K562 (cell line): ENCODE data around the gene SOX14. TPM values are rescaled to one million over a fixed set of nuclear protein-coding genes. Genes with fewer than 3 reads are reported as not detected.
A peak's percentile ranks its signal among the peaks of the same experiment; 100 is the strongest.

ENCODE experiments used
- ATAC-seq: fragments of 200-7000 bp; cut with Tn5 transposase; 3 replicates; pipeline ENCODE4 v1.9.1; 2020; ENCODE audit warnings: moderate library complexity
- Bru-seq: library from RNA; stranded (reverse); fragments of 400-500 nt; gene quantifications from one replicate; lab custom pipeline; 2021; lab: Mats Ljungman, UMichigan
- BruChase-seq, 2 experiments: library from RNA; stranded (reverse); fragments of 400-500 nt; gene quantifications; one replicate each; lab custom pipeline; 2021; lab: Mats Ljungman, UMichigan
- BruUV-seq: library from RNA; stranded (reverse); fragments of 400-500 nt; replicated peaks from 2 replicates; lab custom pipeline; 2021; lab: Mats Ljungman, UMichigan
- CTCF ChIA-PET: fragments of 300-600 bp; formaldehyde crosslinking; extraction: SDS; loops from one replicate; lab custom pipeline; 2021; ENCODE audit warnings: low intra/inter-chr PET ratio; lab: Yijun Ruan, JAX
- POLR2A ChIA-PET: fragments of 300-600, 350-650 bp; sonication (Branson Sonifier 250); formaldehyde crosslinking; extraction: SDS; loops from one replicate; lab custom pipeline; 2021; ENCODE audit warnings: antibody characterized with exemption, inconsistent platforms; lab: Yijun Ruan, JAX
- DNase-seq, 4 experiments: peaks; one replicate each; pipeline versions ENCODE4 v3.0.0 to v3.0.0-alpha.2; 2011 to 2018; ENCODE audit warnings: low spot score in 3 of 4, mixed read lengths in 3 of 4; ENCODE audit errors: extremely low read depth in 1 of 4
- FAIRE-seq: peaks from 2 replicates; lab custom pipeline; 2011; peaks lifted over from hg19 to GRCh38; lab: Jason Lieb, UNC
- H2AFZ ChIP-seq: 2 replicates; pipeline ENCODE4 v1.6.0; 2011; ENCODE audit warnings: low read depth, low read length, control low read depth, inconsistent platforms
- H3K27ac ChIP-seq: fragments of 200-600 bp; 3 replicates; pipeline ENCODE4 v1.8.0; 2011; ENCODE audit warnings: low read depth, mild to moderate bottlenecking, control low read depth, inconsistent platforms, low read length, moderate library complexity, mixed read lengths; ENCODE audit errors: extremely low read depth
- H3K27me3 ChIP-seq, 2 experiments: fragments of 300-600 bp in 1 of 2; 2 replicates in 1 of 2; 3 replicates in 1 of 2; pipeline versions ENCODE4 v1.6.0 to v1.8.0; 2011; ENCODE audit warnings: inconsistent platforms in 2 of 2, low read length in 2 of 2, mild to moderate bottlenecking in 1 of 2, mixed read lengths in 1 of 2, moderate library complexity in 1 of 2; ENCODE audit not compliant: control insufficient read depth in 2 of 2, insufficient read depth in 2 of 2
- H3K36me3 ChIP-seq: fragments of 300-600 bp; 3 replicates; pipeline ENCODE4 v1.8.0; 2011; ENCODE audit warnings: mild to moderate bottlenecking, low read length, inconsistent platforms; ENCODE audit not compliant: control insufficient read depth, insufficient read depth
- H3K4me1 ChIP-seq, 2 experiments: fragments of 200-600 bp in 1 of 2; replicated peaks in 1 of 2; 2 replicates in 1 of 2; 3 replicates in 1 of 2; pipeline versions ENCODE4 v1.5.1 to v1.8.0; 2011; ENCODE audit warnings: inconsistent platforms in 2 of 2, low read length in 2 of 2, mild to moderate bottlenecking in 1 of 2, mixed read lengths in 1 of 2, moderate library complexity in 1 of 2; ENCODE audit not compliant: control insufficient read depth in 2 of 2, insufficient read depth in 2 of 2
- H3K4me2 ChIP-seq: 2 replicates; pipeline ENCODE4 v1.6.1; 2011; ENCODE audit warnings: low read length, control low read depth, inconsistent platforms, mixed read lengths; ENCODE audit not compliant: insufficient read depth
- H3K4me3 ChIP-seq: fragments of 200-600 bp; sonication (generic), shearing (Covaris generic); 2 replicates; pipeline ENCODE4 v1.5.1; 2016; ENCODE audit warnings: control low read depth, inconsistent platforms
- H3K79me2 ChIP-seq: fragments of 200-600 bp; 3 replicates; pipeline ENCODE4 v1.8.0; 2011; ENCODE audit warnings: low read length, inconsistent platforms; ENCODE audit not compliant: control insufficient read depth, insufficient read depth
- H3K9ac ChIP-seq, 2 experiments: 2 replicates each; pipeline versions ENCODE4 v1.6.0 to v1.6.1; 2011; ENCODE audit warnings: low read depth in 2 of 2, low read length in 2 of 2, control low read depth in 1 of 2, inconsistent platforms in 1 of 2, mild to moderate bottlenecking in 1 of 2, mixed read lengths in 1 of 2; ENCODE audit not compliant: insufficient read depth in 1 of 2
- H3K9me1 ChIP-seq: one replicate; pipeline ENCODE4 v1.6.0; 2011; ENCODE audit warnings: inconsistent platforms, mild to moderate bottlenecking, low read length, moderate library complexity; ENCODE audit not compliant: control insufficient read depth, insufficient read depth
- H3K9me3 ChIP-seq: replicated peaks from 2 replicates; pipeline ENCODE4 v1.5.1; 2011; ENCODE audit warnings: low read depth, low read length, inconsistent platforms; ENCODE audit not compliant: control insufficient read depth, insufficient read depth
- H4K20me1 ChIP-seq: replicated peaks from 2 replicates; pipeline ENCODE4 v1.6.1; 2011; ENCODE audit warnings: low read length, inconsistent platforms, mixed read lengths; ENCODE audit not compliant: control insufficient read depth, insufficient read depth
- HMG20A ChIP-seq: fragments of 450-650 bp; formaldehyde crosslinking; conservative IDR thresholded peaks from 2 replicates; pipeline ENCODE4 v1.4.0; 2020; ENCODE audit warnings: mild to moderate bottlenecking, mixed read lengths
- JUN ChIP-seq, 2 experiments: sonication (generic) in 1 of 2; formaldehyde crosslinking in 1 of 2; IDR thresholded peaks; 2 replicates each; pipeline versions ENCODE4 v1.6.1 to v1.8.0; 2012 to 2022; ENCODE audit warnings: borderline replicate concordance in 2 of 2, mild to moderate bottlenecking in 2 of 2, improper control_type of control experiment in 1 of 2, low read depth in 1 of 2, low read length in 1 of 2, missing genetic modification reagents in 1 of 2
- KHSRP ChIP-seq: fragments of 450-650 bp; IDR thresholded peaks from 2 replicates; pipeline ENCODE4 v1.6.1; 2017
- LEF1 ChIP-seq: fragments of 450-650 bp; IDR thresholded peaks from 2 replicates; pipeline ENCODE4 v1.6.1; 2016; ENCODE audit warnings: mild to moderate bottlenecking
- MTF1 ChIP-seq: fragments of 250-450 bp; sonication (Bioruptor Pico); IDR thresholded peaks from 2 replicates; pipeline ENCODE4 v1.9.0; 2021; ENCODE audit warnings: moderate library complexity, mild to moderate bottlenecking, inconsistent platforms, borderline replicate concordance
- NFRKB ChIP-seq: fragments of 450-650 bp; IDR thresholded peaks from 2 replicates; pipeline ENCODE4 v1.6.1; 2016; ENCODE audit warnings: low read depth
- SMARCE1 ChIP-seq: fragments of 450-650 bp; IDR thresholded peaks from 2 replicates; pipeline ENCODE4 v1.7.1; 2016; ENCODE audit warnings: mild to moderate bottlenecking
- SREBF2 ChIP-seq: sonication (generic); formaldehyde crosslinking; IDR thresholded peaks from 2 replicates; pipeline ENCODE4 v1.4.0; 2020; ENCODE audit warnings: mild to moderate bottlenecking, missing genetic modification reagents
- TCF7 ChIP-seq: sonication (generic); IDR thresholded peaks from 2 replicates; pipeline ENCODE4 v1.6.1; 2016; ENCODE audit warnings: antibody characterized with exemption, borderline replicate concordance
- ZNF224 ChIP-seq: sonication (generic); formaldehyde crosslinking; IDR thresholded peaks from 2 replicates; pipeline ENCODE4 v1.8.0; 2022; ENCODE audit warnings: mild to moderate bottlenecking, missing genetic modification reagents
- WGBS: fragments of 100-300 bp; shearing (Covaris generic); methylation state at CpG from one replicate; pipeline ENCODE4 v1.1.6; 2016; ENCODE audit warnings: low coverage, mixed read lengths; ENCODE audit not compliant: insufficient coverage; ENCODE audit errors: missing lambda C conversion rate; 5-methylcytosine and 5-hydroxymethylcytosine counted together
- in situ Hi-C: fragments of 300-500 bp; cut with MboI; formaldehyde crosslinking; loops from 4 replicates; pipeline ENCODE4 v1.15.0; 2018; ENCODE audit warnings: inconsistent platforms, mixed read lengths
- intact Hi-C: fragments of 100-400 bp; cut with micrococcal nuclease; formaldehyde crosslinking; loops from 2 replicates; pipeline ENCODE4 v1.14.2; 2022
- long read RNA-seq, 3 experiments: library from polyadenylated mRNA in 2 of 3; library from RNA in 1 of 3; unstranded in 2 of 3; stranded (forward) in 1 of 3; transcript quantifications; one replicate each; pipeline ENCODE4 v2.0.0, GENCODE V29; 2019 to 2022
- polyA minus RNA-seq, 3 experiments: library from RNA; depleted of rRNA, polyadenylated mRNA; stranded (reverse); fragments of >200 nt; gene quantifications; 2 replicates each; pipeline ENCODE4 v1.2.3, GENCODE V29; 2011
- polyA plus RNA-seq, 8 experiments: library from polyadenylated mRNA; depleted of rRNA in 4 of 8; stranded (reverse) in 5 of 8; unstranded in 3 of 8; fragments of >200 nt; fragmentation: Nextera tagmentation in 2 of 8; fragmentation: Illumina TruSeq in 1 of 8; extraction: Ambion mirVana in 2 of 8; extraction: Trizol in 1 of 8; gene quantifications; 2 replicates each; pipeline versions ENCODE4 v1.2.1 to v1.2.3, GENCODE V29; 2011 to 2014; ENCODE audit warnings: inconsistent platforms in 1 of 8, missing spikeins in 1 of 8
- total RNA-seq, 7 experiments: library from RNA; depleted of rRNA in 6 of 7; stranded (reverse); fragments of >200 nt in 6 of 7; fragmentation: Illumina TruSeq in 2 of 7; extraction: Trizol in 2 of 7; gene quantifications; 2 replicates each; pipeline versions ENCODE4 v1.2.1 to v1.2.3, GENCODE V29; 2011 to 2021; ENCODE audit warnings: low replicate concordance in 1 of 7
- TF ChIP-seq, protein P1 (sequence below): fragments of 250-450 bp; sonication (Bioruptor Pico); IDR thresholded peaks from 2 replicates; pipeline ENCODE4 v1.8.0; 2022; ENCODE audit warnings: inconsistent platforms, mild to moderate bottlenecking, moderate library complexity, borderline replicate concordance
- TF ChIP-seq, protein P2 (sequence below): fragments of 450-650 bp; formaldehyde crosslinking; IDR thresholded peaks from 2 replicates; pipeline ENCODE4 v1.4.0; 2020; ENCODE audit warnings: mild to moderate bottlenecking, moderate library complexity

Gene SOX14
- not detected in 2 replicates for total RNA-seq (2011; cell fraction: chromatin; rRNA removed; ENCODE audit: low replicate concordance)
- total RNA-seq (2011; cell fraction: nucleolus; rRNA removed), result not detected in 2 replicates
- total RNA-seq (2011; cell fraction: nucleoplasm; rRNA removed), result not detected in 2 replicates
- total RNA-seq (2014; rRNA removed) (not detected in 2 replicates), total RNA-seq (2014; rRNA removed; fragmentation: Illumina TruSeq; extraction: Trizol) (not detected in 2 replicates), total RNA-seq (2015; rRNA removed; fragmentation: Illumina TruSeq; extraction: Trizol) (not detected in 2 replicates), total RNA-seq (2021) (not detected in 2 replicates), polyA plus RNA-seq (2011; rRNA removed) (not detected in 2 replicates), polyA plus RNA-seq (2014; fragmentation: Illumina TruSeq; extraction: Trizol) (not detected in 2 replicates), polyA plus RNA-seq (2014; fragmentation: Nextera tagmentation; extraction: Ambion mirVana) (not detected), polyA plus RNA-seq (2014; rRNA removed) (0.08 TPM in 1 of 2 replicates, not detected in the other), polyA minus RNA-seq (2011; rRNA and poly(A)+ RNA removed) (not detected in 2 replicates), Bru-seq, nascent RNA (not detected), BruChase-seq, experiment 1, labeled RNA remaining after a 2-hour chase (not detected), BruChase-seq, experiment 2, labeled RNA remaining after a 6-hour chase (not detected)
- not detected in 2 replicates for polyA plus RNA-seq (2011; cell fraction: cytosol; rRNA removed)
- polyA plus RNA-seq (2011; cell fraction: nucleus; rRNA removed), result not detected in 2 replicates
- polyA plus RNA-seq (2012), result not detected in 2 replicates
- polyA minus RNA-seq (2011; cell fraction: cytosol; rRNA and poly(A)+ RNA removed), result not detected in 2 replicates
- not detected in 2 replicates for polyA minus RNA-seq (2011; cell fraction: nucleus; rRNA and poly(A)+ RNA removed)
- long read RNA-seq, experiment 1, result 0 reads
- long read RNA-seq, experiment 2, result 0 reads
- long read RNA-seq, experiment 3, result 0 reads

DNA sequence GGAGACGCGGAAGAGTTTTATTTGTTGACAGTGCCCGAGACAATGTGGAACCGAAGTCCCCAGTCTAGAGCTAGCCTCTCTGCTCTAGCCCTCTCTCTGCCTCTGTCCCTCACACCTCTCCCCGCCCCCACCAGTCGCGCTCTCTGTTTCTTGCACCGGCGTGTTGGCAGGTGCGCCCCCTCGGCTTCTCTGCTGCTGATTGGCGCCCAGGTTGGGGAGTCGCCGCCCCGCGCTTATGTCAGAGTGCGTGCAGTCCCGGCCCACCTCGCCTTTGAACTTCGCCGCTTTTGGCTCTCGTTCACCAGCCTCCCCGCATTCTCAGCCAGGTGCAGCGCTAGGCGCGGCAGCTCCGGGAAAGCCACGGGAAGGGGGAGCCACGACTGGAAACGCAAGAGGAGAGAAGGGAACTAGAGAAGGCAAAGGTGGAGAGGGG is at the start of gene SOX14:
Gene SOX14, plus strand, starts transcription at position 315 of the 433 bp plus-strand sequence. CDS start 470 bp downstream, outside the sequence.
- TF ChIP-seq, protein P1, sequence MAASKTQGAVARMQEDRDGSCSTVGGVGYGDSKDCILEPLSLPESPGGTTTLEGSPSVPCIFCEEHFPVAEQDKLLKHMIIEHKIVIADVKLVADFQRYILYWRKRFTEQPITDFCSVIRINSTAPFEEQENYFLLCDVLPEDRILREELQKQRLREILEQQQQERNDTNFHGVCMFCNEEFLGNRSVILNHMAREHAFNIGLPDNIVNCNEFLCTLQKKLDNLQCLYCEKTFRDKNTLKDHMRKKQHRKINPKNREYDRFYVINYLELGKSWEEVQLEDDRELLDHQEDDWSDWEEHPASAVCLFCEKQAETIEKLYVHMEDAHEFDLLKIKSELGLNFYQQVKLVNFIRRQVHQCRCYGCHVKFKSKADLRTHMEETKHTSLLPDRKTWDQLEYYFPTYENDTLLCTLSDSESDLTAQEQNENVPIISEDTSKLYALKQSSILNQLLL (CRISPR knock-in tag), result no peak
- TF ChIP-seq JUN (IDR thresholded peaks at IDR 0.05; ENCODE audit: borderline replicate concordance, low read depth, low read length) (no peak), JUN (CRISPR knock-in tag; IDR thresholded peaks at IDR 0.05; ENCODE audit: borderline replicate concordance) (no peak), MTF1 (CRISPR knock-in tag) (no peak), SREBF2 (no peak), NFRKB (no peak), ZNF224 (CRISPR knock-in tag) (no peak), SMARCE1 (no peak), LEF1 (no peak), TCF7 (no peak), HMG20A (CRISPR knock-in tag) (no peak), KHSRP (no peak)
- TF ChIP-seq, protein P2, sequence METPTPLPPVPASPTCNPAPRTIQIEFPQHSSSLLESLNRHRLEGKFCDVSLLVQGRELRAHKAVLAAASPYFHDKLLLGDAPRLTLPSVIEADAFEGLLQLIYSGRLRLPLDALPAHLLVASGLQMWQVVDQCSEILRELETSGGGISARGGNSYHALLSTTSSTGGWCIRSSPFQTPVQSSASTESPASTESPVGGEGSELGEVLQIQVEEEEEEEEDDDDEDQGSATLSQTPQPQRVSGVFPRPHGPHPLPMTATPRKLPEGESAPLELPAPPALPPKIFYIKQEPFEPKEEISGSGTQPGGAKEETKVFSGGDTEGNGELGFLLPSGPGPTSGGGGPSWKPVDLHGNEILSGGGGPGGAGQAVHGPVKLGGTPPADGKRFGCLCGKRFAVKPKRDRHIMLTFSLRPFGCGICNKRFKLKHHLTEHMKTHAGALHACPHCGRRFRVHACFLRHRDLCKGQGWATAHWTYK (CRISPR knock-in tag), result no peak
- Histone ChIP-seq H3K4me3 (no peak within 1 kb of the TSS), H3K27me3 (peaks cover 8 to 62% of the 10 kb centered on the region in 2 experiments; a peak in 3 of 5 replicates), H3K9me1 (no peaks in the 10 kb centered on the region), H3K27ac (no peak within 1 kb of the TSS), H3K4me2 (no peak within 1 kb of the TSS), H3K36me3 (no peaks in the 10 kb centered on the region), H4K20me1 (no peaks in the 10 kb centered on the region), H3K9me3 (no peaks in the 10 kb centered on the region), H3K4me1 (peaks cover 0 to 3% of the 10 kb centered on the region in 2 experiments; a peak in 1 of 5 replicates), H3K79me2 (no peaks in the 10 kb centered on the region), H2AFZ (no peak within 1 kb of the TSS), H3K9ac (no peak within 1 kb of the TSS)
- no peak for ATAC-seq
- peak in 2 of 4 experiments; percentile 9 to 12 for DNase-seq
- ChIA-PET POLR2A (no interaction called here), CTCF (no interaction called here)
- in situ Hi-C loops, result no loop called here
- no TSS peak for BruUV-seq
- FAIRE-seq, result no peak
- WGBS, result 0% methylated on average over 20 of the region's 30 CpGs
- intact Hi-C loops, result no loop called here
